SK-N-SH treated with all-trans-retinoic acid at 6 μM for 48 hours (cell line): Measurements from ENCODE around the gene LMAN1L.
A peak's percentile ranks its signal among the peaks of the same experiment; 100 is the strongest.

Experiments
- ATAC-seq: fragments of 200-7000 bp; cut with Tn5 transposase; 3 replicates; pipeline ENCODE4 v1.9.1; 2020; ENCODE audit warnings: mild to moderate bottlenecking, moderate library complexity
- ARNTL ChIP-seq: fragments of 450-650 bp; formaldehyde crosslinking; IDR thresholded peaks from 2 replicates; pipeline ENCODE4 v1.5.0; 2020; ENCODE audit warnings: low read depth, mild to moderate bottlenecking, moderate library complexity, borderline replicate concordance
- BACH2 ChIP-seq: fragments of 250-450 bp; sonication (Bioruptor Pico); IDR thresholded peaks from 2 replicates; pipeline ENCODE4 v1.9.0; 2021; ENCODE audit warnings: mild to moderate bottlenecking, borderline replicate concordance
- CSDC2 ChIP-seq: fragments of 250-450 bp; sonication (Bioruptor Pico); IDR thresholded peaks from 2 replicates; pipeline ENCODE4 v1.5.0; 2020; ENCODE audit warnings: mild to moderate bottlenecking, moderate library complexity
- ESRRG ChIP-seq: fragments of 250-450 bp; sonication (Bioruptor Pico); IDR thresholded peaks from 2 replicates; pipeline ENCODE4 v1.6.1; 2021; ENCODE audit warnings: mild to moderate bottlenecking
- GLIS3 ChIP-seq: fragments of 250-450 bp; sonication (Bioruptor Pico); IDR thresholded peaks from 2 replicates; pipeline ENCODE4 v1.5.0; 2020; ENCODE audit warnings: mild to moderate bottlenecking, moderate library complexity
- OSR1 ChIP-seq: fragments of 250-450 bp; sonication (Bioruptor Pico); IDR thresholded peaks from 2 replicates; pipeline ENCODE4 v1.8.0; 2022; ENCODE audit warnings: moderate library complexity, mild to moderate bottlenecking, inconsistent platforms
- POU6F1 ChIP-seq: fragments of 250-450 bp; sonication (Bioruptor Pico); IDR thresholded peaks from 2 replicates; pipeline ENCODE4 v1.8.0; 2021; ENCODE audit warnings: low read depth, mild to moderate bottlenecking, moderate library complexity, borderline replicate concordance
- PPARA ChIP-seq: fragments of 250-450 bp; sonication (Bioruptor Pico); IDR thresholded peaks from 2 replicates; pipeline ENCODE4 v1.5.0; 2020; ENCODE audit warnings: mild to moderate bottlenecking, borderline replicate concordance
- RARB ChIP-seq: fragments of 250-450 bp; sonication (Bioruptor Pico); IDR thresholded peaks from 2 replicates; pipeline ENCODE4 v1.8.0; 2021; ENCODE audit warnings: mild to moderate bottlenecking, moderate library complexity
- SNAI2 ChIP-seq: fragments of 250-450 bp; sonication (Bioruptor Pico); IDR thresholded peaks from 2 replicates; pipeline ENCODE4 v1.5.0; 2020; ENCODE audit warnings: mild to moderate bottlenecking, moderate library complexity
- TCF4 ChIP-seq: fragments of 250-450 bp; sonication (Bioruptor Pico); IDR thresholded peaks from 2 replicates; pipeline ENCODE4 v1.8.0; 2021; ENCODE audit warnings: mild to moderate bottlenecking, moderate library complexity, borderline replicate concordance
- TOX ChIP-seq: fragments of 250-450 bp; sonication (Bioruptor Pico); IDR thresholded peaks from 2 replicates; pipeline ENCODE4 v1.8.0; 2021; ENCODE audit warnings: mild to moderate bottlenecking, moderate library complexity, borderline replicate concordance
- ZC3H10 ChIP-seq: fragments of 250-450 bp; sonication (Bioruptor Pico); IDR thresholded peaks from 2 replicates; pipeline ENCODE4 v1.5.1; 2021; ENCODE audit warnings: mild to moderate bottlenecking, moderate library complexity
- ZFP3 ChIP-seq: fragments of 250-450 bp; sonication (Bioruptor Pico); IDR thresholded peaks from 2 replicates; pipeline ENCODE4 v1.5.0; 2020; ENCODE audit warnings: mild to moderate bottlenecking, moderate library complexity
- ZFP30 ChIP-seq: fragments of 450-650 bp; formaldehyde crosslinking; IDR thresholded peaks from 2 replicates; pipeline ENCODE4 v1.5.0; 2022; ENCODE audit warnings: mild to moderate bottlenecking, moderate library complexity
- ZNF565 ChIP-seq: fragments of 450-650 bp; formaldehyde crosslinking; conservative IDR thresholded peaks from 2 replicates; pipeline ENCODE4 v1.5.0; 2020; ENCODE audit warnings: low read depth, mild to moderate bottlenecking, moderate library complexity
- ZNF70 ChIP-seq: fragments of 450-650 bp; formaldehyde crosslinking; IDR thresholded peaks from 2 replicates; pipeline ENCODE4 v1.5.0; 2020; ENCODE audit warnings: mild to moderate bottlenecking, moderate library complexity
- ZNF8 ChIP-seq: fragments of 450-650 bp; formaldehyde crosslinking; IDR thresholded peaks from 2 replicates; pipeline ENCODE4 v1.5.0; 2020; ENCODE audit warnings: mild to moderate bottlenecking, moderate library complexity
- TF ChIP-seq, protein P1 (sequence below): fragments of 250-450 bp; sonication (Bioruptor Pico); IDR thresholded peaks from 2 replicates; pipeline ENCODE4 v1.8.0; 2020; ENCODE audit warnings: mild to moderate bottlenecking, moderate library complexity, borderline replicate concordance
- TF ChIP-seq, protein P2 (sequence below): fragments of 250-450 bp; sonication (Bioruptor Pico); IDR thresholded peaks from 2 replicates; pipeline ENCODE4 v1.5.1; 2021; ENCODE audit warnings: mild to moderate bottlenecking, moderate library complexity
- TF ChIP-seq, protein P3 (sequence below): fragments of 250-450 bp; sonication (Bioruptor Pico); IDR thresholded peaks from 2 replicates; pipeline ENCODE4 v1.5.0; 2020; ENCODE audit warnings: mild to moderate bottlenecking, moderate library complexity

The LMAN1L gene

DNA sequence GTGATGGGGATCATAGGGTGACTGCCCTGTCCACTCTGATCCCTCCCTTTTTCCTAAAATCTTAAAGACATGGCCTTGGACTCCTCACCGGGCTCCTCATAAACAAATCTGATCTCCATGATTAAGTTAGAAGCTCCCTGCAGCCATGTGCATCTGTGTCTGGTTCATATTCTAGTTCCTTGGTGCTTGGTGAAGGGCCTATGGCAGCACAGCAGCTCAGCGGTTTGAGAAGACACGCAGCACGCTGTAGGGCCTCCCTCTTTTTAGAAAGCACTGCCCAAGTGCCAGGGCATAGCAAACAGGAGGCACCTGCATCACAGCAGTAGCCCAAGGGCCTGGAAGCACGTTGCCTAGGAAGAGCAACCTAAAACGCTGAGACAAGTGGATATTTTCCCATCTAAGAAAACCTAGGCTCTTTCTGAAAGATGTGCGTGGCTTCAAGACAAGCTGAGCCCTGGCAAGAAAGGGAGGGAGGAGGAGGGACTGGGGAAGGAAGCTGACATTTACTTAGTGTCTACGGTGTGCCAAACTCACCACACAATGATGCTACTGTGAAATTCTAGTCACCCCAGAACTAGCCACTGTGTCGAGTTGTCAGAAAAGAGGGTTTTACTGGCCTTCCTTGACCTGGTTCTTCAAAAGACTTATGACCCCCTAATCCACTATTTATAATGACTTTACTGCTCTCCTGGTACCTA is 45.2 kb downstream of the LMAN1L start:
- no peak for ATAC-seq
- TF ChIP-seq GLIS3 (CRISPR knock-in tag) (no peak), ZFP3 (no peak), RARB (CRISPR knock-in tag) (no peak), ZC3H10 (no peak), TCF4 (no peak), PPARA (no peak)
- TF ChIP-seq, protein P1, sequence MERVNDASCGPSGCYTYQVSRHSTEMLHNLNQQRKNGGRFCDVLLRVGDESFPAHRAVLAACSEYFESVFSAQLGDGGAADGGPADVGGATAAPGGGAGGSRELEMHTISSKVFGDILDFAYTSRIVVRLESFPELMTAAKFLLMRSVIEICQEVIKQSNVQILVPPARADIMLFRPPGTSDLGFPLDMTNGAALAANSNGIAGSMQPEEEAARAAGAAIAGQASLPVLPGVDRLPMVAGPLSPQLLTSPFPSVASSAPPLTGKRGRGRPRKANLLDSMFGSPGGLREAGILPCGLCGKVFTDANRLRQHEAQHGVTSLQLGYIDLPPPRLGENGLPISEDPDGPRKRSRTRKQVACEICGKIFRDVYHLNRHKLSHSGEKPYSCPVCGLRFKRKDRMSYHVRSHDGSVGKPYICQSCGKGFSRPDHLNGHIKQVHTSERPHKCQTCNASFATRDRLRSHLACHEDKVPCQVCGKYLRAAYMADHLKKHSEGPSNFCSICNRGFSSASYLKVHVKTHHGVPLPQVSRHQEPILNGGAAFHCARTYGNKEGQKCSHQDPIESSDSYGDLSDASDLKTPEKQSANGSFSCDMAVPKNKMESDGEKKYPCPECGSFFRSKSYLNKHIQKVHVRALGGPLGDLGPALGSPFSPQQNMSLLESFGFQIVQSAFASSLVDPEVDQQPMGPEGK (CRISPR knock-in tag) = no peak
- TF ChIP-seq, protein P2, sequence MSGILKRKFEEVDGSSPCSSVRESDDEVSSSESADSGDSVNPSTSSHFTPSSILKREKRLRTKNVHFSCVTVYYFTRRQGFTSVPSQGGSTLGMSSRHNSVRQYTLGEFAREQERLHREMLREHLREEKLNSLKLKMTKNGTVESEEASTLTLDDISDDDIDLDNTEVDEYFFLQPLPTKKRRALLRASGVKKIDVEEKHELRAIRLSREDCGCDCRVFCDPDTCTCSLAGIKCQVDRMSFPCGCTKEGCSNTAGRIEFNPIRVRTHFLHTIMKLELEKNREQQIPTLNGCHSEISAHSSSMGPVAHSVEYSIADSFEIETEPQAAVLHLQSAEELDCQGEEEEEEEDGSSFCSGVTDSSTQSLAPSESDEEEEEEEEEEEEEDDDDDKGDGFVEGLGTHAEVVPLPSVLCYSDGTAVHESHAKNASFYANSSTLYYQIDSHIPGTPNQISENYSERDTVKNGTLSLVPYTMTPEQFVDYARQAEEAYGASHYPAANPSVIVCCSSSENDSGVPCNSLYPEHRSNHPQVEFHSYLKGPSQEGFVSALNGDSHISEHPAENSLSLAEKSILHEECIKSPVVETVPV (CRISPR knock-in tag) = no peak

DNA sequence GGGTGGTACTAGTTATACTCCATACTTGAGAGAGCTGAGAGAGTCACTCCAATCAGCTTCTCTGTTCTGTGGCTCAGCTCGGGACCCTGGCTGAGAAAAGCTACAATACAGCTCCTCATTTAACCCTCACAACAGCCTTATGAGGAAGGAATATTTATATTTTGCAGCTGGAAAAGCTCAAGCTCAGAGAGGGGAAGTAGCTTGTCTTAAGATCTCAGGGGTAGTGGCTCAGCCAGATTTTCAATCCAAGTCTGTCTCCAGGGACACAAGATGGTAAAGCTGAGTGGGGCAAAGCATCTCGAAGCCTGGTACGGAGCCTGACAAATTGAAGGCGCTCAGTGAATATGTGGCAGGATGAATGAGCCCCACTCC is 45.7 kb downstream of the LMAN1L start:
- ATAC-seq = no peak
- no peak for TF ChIP-seq BACH2 (CRISPR knock-in tag)

DNA sequence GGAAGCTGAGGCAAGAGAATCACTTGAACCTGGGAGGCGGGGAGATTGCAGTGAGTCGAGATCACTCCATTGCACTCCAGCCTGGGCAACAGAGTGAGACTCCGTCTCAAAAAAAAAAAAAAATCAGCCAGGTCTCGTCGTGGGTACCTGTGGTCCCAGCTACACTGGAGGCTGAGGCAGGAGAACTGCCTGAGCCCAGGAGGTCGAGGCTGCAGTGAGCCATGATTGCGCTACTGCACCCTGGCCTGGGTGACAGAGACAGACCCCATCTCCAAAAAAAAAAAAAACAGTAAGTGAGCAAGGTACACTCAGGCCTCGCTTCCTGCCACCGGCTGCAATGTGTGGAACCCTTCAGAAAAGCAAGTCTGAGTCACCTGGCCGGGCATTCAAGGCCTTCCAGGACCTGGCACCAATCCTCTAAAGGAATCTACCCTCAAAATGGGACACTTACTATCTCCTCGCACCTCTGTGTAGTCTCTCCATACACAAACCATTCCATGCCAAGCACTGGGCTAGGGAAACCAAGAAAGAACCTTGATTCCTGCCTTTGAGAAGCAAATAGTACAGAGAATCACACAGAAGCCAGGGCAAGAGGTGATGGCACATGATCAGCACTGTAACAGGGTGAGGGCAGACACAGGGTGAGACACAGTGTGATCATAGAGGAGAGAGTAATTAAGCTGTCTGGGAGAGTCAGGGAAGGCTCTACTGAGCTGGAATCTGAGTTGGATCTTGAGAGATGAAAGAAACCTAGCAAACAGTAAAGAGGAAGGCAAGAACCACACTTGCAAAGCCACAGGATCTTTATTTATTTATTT is 50.8 kb downstream of the LMAN1L start:
- no peak for TF ChIP-seq ZC3H10
- TF ChIP-seq, protein P2 (CRISPR knock-in tag) = no peak
- ATAC-seq = peak; percentile 49

DNA sequence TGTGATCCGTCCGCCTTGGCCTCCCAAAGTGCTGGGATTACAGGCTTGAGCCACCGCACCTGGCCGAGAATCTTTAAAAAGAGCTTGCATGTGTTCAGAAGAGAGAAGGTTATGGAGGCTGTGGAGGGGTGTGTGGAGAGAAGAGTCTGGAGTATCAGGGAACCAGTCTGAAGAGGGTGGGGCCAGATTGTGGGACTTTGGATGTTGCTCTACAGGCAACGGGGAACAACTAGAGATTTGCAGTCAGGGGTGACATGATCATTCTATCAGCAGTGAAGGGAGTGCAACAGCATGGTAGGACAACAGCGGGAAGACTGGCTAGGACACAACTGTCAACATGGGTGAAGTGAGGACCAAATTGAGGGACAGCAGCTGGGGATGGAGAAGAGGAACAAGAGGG is 51.7 kb downstream of the LMAN1L start:
- no peak for ATAC-seq
- no peak for TF ChIP-seq ARNTL
- TF ChIP-seq, protein P1 (CRISPR knock-in tag) = no peak
- TF ChIP-seq, protein P3, sequence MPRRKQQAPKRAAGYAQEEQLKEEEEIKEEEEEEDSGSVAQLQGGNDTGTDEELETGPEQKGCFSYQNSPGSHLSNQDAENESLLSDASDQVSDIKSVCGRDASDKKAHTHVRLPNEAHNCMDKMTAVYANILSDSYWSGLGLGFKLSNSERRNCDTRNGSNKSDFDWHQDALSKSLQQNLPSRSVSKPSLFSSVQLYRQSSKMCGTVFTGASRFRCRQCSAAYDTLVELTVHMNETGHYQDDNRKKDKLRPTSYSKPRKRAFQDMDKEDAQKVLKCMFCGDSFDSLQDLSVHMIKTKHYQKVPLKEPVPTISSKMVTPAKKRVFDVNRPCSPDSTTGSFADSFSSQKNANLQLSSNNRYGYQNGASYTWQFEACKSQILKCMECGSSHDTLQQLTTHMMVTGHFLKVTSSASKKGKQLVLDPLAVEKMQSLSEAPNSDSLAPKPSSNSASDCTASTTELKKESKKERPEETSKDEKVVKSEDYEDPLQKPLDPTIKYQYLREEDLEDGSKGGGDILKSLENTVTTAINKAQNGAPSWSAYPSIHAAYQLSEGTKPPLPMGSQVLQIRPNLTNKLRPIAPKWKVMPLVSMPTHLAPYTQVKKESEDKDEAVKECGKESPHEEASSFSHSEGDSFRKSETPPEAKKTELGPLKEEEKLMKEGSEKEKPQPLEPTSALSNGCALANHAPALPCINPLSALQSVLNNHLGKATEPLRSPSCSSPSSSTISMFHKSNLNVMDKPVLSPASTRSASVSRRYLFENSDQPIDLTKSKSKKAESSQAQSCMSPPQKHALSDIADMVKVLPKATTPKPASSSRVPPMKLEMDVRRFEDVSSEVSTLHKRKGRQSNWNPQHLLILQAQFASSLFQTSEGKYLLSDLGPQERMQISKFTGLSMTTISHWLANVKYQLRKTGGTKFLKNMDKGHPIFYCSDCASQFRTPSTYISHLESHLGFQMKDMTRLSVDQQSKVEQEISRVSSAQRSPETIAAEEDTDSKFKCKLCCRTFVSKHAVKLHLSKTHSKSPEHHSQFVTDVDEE (CRISPR knock-in tag) = no peak
- no peak for TF ChIP-seq POU6F1
- TF ChIP-seq ZNF565 (CRISPR knock-in tag) = no peak
- no peak for TF ChIP-seq CSDC2 (CRISPR knock-in tag)
- TF ChIP-seq, protein P2 (CRISPR knock-in tag) = no peak
- no peak for TF ChIP-seq ZNF8 (CRISPR knock-in tag)
- no peak for TF ChIP-seq ESRRG (CRISPR knock-in tag)
- TF ChIP-seq ZNF70 (CRISPR knock-in tag) = no peak
- TF ChIP-seq RARB (CRISPR knock-in tag) = no peak
- no peak for TF ChIP-seq PPARA
- no peak for TF ChIP-seq ZFP30 (CRISPR knock-in tag)
- no peak for TF ChIP-seq SNAI2 (CRISPR knock-in tag)
- TF ChIP-seq ZFP3 = no peak
- TF ChIP-seq ZC3H10 = no peak
- no peak for TF ChIP-seq TOX (CRISPR knock-in tag)
- TF ChIP-seq OSR1 (CRISPR knock-in tag) = no peak
